Natural killer cell (primary cell): ENCODE data around the gene SH3PXD2A. TPM values are rescaled to one million over a fixed set of nuclear protein-coding genes. Genes with fewer than 3 reads are reported as not detected.

Experiments used
- ATAC-seq, 3 donors: fragments of 150-1000 bp in 2 of 3; fragments of 200-7000 bp in 1 of 3; cut with Tn5 transposase; 1 replicate in 1 of 3; 2 replicates in 2 of 3; pipeline ENCODE4 v1.10.0; 2021; ENCODE audit warnings: mild to moderate bottlenecking in 2 of 3, moderate library complexity in 2 of 3
- DNase-seq, 2 donors: peaks; one replicate each; pipeline versions ENCODE4 v3.0.0 to v3.0.0-alpha.2; 2013 to 2021; ENCODE audit warnings: mixed read lengths in 1 of 2
- H3K27ac ChIP-seq: one replicate; pipeline ENCODE4 v1.5.1; 2013; ENCODE audit warnings: mild to moderate bottlenecking, low read length
- H3K27me3 ChIP-seq: one replicate; pipeline ENCODE4 v1.6.1; 2013; ENCODE audit warnings: low read length; ENCODE audit not compliant: control insufficient read depth, insufficient read depth
- H3K36me3 ChIP-seq: one replicate; pipeline ENCODE4 v1.6.1; 2013; ENCODE audit warnings: low read length; ENCODE audit not compliant: control insufficient read depth, insufficient read depth
- H3K4me1 ChIP-seq: one replicate; pipeline ENCODE4 v1.6.1; 2013; ENCODE audit warnings: low read length; ENCODE audit not compliant: control insufficient read depth, insufficient read depth
- H3K4me3 ChIP-seq: one replicate; pipeline ENCODE4 v1.5.1; 2013; ENCODE audit warnings: low read length
- H3K9me3 ChIP-seq: one replicate; pipeline ENCODE4 v1.6.1; 2013; ENCODE audit warnings: low read length; ENCODE audit not compliant: control insufficient read depth, insufficient read depth
- H3K27ac Mint-ChIP-seq, 2 donors: one replicate each; pipeline ENCODE4 v1.8.0; 2022; ENCODE audit warnings: mild to moderate bottlenecking in 2 of 2, mixed read lengths in 2 of 2, moderate library complexity in 1 of 2
- H3K27me3 Mint-ChIP-seq, 2 donors: one replicate each; pipeline ENCODE4 v1.8.0; 2022; ENCODE audit warnings: low read depth in 2 of 2, mixed read lengths in 2 of 2
- H3K36me3 Mint-ChIP-seq: one replicate; pipeline ENCODE4 v1.8.0; 2022; ENCODE audit warnings: mixed read lengths
- H3K4me1 Mint-ChIP-seq, 2 donors: one replicate each; pipeline ENCODE4 v1.8.0; 2022; ENCODE audit warnings: mixed read lengths in 2 of 2
- H3K4me3 Mint-ChIP-seq: one replicate; pipeline ENCODE4 v1.8.0; 2022; ENCODE audit warnings: mild to moderate bottlenecking, moderate library complexity, mixed read lengths
- H3K9me3 Mint-ChIP-seq, 2 donors: one replicate each; pipeline ENCODE4 v1.8.0; 2022; ENCODE audit warnings: mixed read lengths in 2 of 2
- WGBS: methylation state at CpG from one replicate; pipeline ENCODE4 v1.1.7; 2013; ENCODE audit warnings: missing lambda C conversion rate; ENCODE audit not compliant: insufficient coverage; 5-methylcytosine and 5-hydroxymethylcytosine counted together
- intact Hi-C: fragments of 100-400 bp; cut with micrococcal nuclease; formaldehyde crosslinking; loops from one replicate; pipeline ENCODE4 v1.14.2; 2022
- total RNA-seq, 4 donors: library from RNA; stranded (reverse); fragments of 120-200 nt in 1 of 4; gene quantifications; one replicate each; pipeline versions ENCODE4 v1.2.3 to v1.2.4, GENCODE V29; 2013 to 2022
- TF ChIP-seq, protein P1 (sequence below): fragments of 200-600 bp; IDR thresholded peaks from one replicate; pipeline ENCODE4 v1.8.0; 2022; ENCODE audit warnings: antibody characterized with exemption

The SH3PXD2A gene
- total RNA-seq, 3 donors from 2014 or later (not counting 1 experiment from before 2014, with no cell fraction given) = 3.3 to 7.0 (median 4.9) TPM

DNA sequence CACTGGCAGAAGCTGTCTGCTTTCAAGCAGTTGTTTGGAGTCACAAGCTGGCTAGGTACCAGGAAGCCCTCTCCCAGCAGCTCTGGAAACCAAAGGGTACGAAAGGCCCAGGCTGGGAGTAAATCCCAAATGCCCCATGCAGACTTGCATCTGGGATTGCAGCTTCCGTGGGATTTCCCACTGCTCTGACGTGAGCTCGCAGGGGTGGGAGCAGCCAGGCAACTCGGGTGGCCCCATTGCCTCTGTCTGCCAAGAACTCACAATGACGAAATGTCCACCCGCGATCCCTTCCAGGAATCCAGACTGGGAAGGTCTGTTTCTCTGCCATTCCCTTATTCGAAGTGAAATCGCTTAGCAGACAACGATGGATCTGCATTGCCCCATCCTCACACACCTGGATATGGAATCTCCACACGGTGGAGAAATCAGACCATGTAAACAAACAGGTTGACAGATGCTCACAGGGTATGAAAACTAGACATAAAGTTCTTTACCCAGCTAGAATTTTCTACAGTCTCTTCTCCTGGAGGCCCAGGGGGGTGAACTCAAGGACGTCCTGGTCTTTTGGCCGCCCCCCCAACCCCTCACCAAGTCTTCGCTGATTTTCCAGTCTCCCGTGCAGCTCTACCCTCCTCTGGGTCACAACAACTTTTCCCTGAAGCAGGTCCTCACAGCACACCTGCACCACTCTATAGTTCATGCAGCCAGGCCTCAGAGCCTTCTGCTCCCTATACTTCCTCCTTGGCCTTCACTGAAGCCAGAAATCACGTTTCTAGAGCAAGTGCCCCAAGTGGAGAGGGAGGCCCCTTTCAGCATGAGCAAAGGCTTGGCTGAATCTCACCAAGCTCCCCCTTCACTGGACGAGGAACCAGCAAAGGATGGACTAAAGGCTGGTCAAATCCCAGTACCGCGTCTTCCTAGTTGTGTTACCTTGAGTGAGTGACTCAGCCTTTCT, 20.0 kb downstream of the SH3PXD2A start:
- DNase-seq = no peak
- H3K4me1 ChIP-seq = no peaks in the 10 kb centered on the region
- intact Hi-C loops = no loop called here
- 85% methylated on average over 20 of the region's 20 CpGs for WGBS
- TF ChIP-seq, protein P1, sequence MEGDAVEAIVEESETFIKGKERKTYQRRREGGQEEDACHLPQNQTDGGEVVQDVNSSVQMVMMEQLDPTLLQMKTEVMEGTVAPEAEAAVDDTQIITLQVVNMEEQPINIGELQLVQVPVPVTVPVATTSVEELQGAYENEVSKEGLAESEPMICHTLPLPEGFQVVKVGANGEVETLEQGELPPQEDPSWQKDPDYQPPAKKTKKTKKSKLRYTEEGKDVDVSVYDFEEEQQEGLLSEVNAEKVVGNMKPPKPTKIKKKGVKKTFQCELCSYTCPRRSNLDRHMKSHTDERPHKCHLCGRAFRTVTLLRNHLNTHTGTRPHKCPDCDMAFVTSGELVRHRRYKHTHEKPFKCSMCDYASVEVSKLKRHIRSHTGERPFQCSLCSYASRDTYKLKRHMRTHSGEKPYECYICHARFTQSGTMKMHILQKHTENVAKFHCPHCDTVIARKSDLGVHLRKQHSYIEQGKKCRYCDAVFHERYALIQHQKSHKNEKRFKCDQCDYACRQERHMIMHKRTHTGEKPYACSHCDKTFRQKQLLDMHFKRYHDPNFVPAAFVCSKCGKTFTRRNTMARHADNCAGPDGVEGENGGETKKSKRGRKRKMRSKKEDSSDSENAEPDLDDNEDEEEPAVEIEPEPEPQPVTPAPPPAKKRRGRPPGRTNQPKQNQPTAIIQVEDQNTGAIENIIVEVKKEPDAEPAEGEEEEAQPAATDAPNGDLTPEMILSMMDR = no peak
- Mint-ChIP-seq H3K9me3 (no peaks in the 10 kb centered on the region), H3K36me3 (no peaks in the 10 kb centered on the region), H3K4me3 (no peak overlapping the region), H3K27ac (no peak overlapping the region), H3K27me3 (peaks cover 0 to 5% of the 10 kb centered on the region in 2 donors), H3K4me1 (no peaks in the 10 kb centered on the region)
- H3K36me3 ChIP-seq = no peaks in the 10 kb centered on the region
- no peak for ATAC-seq
- no peak overlapping the region for H3K4me3 ChIP-seq
- H3K9me3 ChIP-seq = no peaks in the 10 kb centered on the region
- H3K27ac ChIP-seq = no peak overlapping the region
- H3K27me3 ChIP-seq = no peaks in the 10 kb centered on the region

DNA sequence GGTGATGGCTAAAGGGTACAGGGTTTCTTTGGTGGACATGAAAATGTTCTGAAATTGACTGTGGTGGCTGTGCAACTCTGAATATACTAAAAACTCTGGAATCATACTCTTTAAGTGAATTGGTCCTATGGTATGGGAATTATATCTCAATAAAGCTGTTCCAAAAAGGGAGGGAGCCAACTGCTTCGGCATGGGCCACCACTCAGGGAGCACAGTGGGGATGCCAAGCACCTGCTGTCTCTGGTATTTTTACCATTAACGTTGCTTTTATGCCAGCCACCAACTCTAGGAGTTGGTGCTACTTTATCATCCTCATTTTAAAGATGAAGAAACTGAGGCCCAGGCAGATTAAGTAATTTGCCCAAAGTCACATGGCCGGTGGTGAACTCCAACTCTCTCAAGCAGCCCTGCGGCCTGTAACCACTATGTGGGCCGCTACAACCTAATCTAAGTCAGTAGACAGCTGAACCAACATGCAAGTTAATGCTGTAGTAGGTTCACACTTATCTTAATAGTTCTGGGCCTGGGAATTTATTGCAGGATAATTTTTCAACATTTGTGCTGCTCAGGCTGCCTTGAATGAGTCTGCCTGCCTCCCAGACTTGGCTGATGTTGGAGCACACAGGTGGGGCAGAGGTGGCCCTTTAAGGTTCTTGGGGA, 20.8 kb downstream of the SH3PXD2A start:
- peaks cover 3 to 6% of the 10 kb centered on the region in 2 donors for H3K27me3 Mint-ChIP-seq
- no peak for ATAC-seq
- H3K4me1 Mint-ChIP-seq = no peaks in the 10 kb centered on the region

DNA sequence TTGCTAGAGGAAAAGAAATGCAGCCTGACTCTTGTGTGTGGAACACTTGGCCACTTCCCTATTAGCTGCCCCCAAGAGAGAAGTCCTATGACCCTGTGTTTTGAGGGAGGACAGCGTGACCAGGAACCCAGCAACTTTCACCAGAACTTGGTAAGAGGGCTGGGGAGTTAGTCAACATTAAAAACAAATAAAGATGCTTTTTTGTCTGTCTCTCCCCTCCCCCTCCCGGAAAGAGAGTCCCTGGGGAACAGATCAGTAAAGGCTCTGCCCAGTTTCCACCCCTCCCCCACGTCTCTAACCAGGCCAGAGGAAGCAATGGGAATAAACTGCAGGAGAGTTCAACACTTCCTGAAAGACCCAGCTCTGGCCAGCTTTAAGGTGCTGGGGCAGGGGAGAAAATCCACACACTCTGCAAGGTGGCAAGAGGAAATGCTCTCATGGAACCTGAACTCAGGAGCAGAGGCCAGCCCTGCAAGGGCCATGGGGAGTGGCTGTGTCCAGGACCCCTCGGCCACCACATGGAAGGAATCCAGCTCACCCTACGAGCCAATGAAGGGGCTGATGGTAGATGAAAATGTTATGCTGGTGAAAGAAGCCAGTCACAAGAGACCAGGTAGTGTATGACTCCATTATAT, 21.5 kb downstream of the SH3PXD2A start:
- WGBS = 69% methylated on average over 4 of the region's 5 CpGs
- no peak for ATAC-seq
- H3K4me3 Mint-ChIP-seq = no peak overlapping the region
- no peaks in the 10 kb centered on the region for H3K36me3 Mint-ChIP-seq
- peaks cover 3 to 6% of the 10 kb centered on the region in 2 donors for H3K27me3 Mint-ChIP-seq
- TF ChIP-seq, protein P1 = no peak
- no peaks in the 10 kb centered on the region for H3K4me1 Mint-ChIP-seq
- Histone ChIP-seq H3K4me3 (no peak overlapping the region), H3K4me1 (no peaks in the 10 kb centered on the region), H3K9me3 (no peaks in the 10 kb centered on the region), H3K36me3 (no peaks in the 10 kb centered on the region), H3K27me3 (no peaks in the 10 kb centered on the region), H3K27ac (no peak overlapping the region)
- H3K27ac Mint-ChIP-seq = no peak overlapping the region
- H3K9me3 Mint-ChIP-seq = no peaks in the 10 kb centered on the region
- no peak for DNase-seq
- intact Hi-C loops = no loop called here

More for the DNA sequence above, 20.8 kb downstream of the SH3PXD2A start:
- H3K9me3 Mint-ChIP-seq = no peaks in the 10 kb centered on the region
- no peak overlapping the region for H3K4me3 ChIP-seq
- TF ChIP-seq, protein P1 = no peak
- no peaks in the 10 kb centered on the region for H3K36me3 Mint-ChIP-seq
- intact Hi-C loops = no loop called here
- no peaks in the 10 kb centered on the region for H3K9me3 ChIP-seq
- 73% methylated on average over 5 of the region's 5 CpGs for WGBS
- H3K4me1 ChIP-seq = no peaks in the 10 kb centered on the region
- DNase-seq = no peak
- H3K27ac ChIP-seq = no peak overlapping the region
- no peak overlapping the region for H3K4me3 Mint-ChIP-seq
- H3K27ac Mint-ChIP-seq = no peak overlapping the region
- H3K36me3 ChIP-seq = no peaks in the 10 kb centered on the region
- no peaks in the 10 kb centered on the region for H3K27me3 ChIP-seq
